Fibroblast of peridontal ligament (primary cell): ENCODE results near the gene STEAP2.
A peak's percentile ranks its signal among the peaks of the same experiment; 100 is the strongest.
"Not testable (repeated sequence)": the region's sequence is repeated elsewhere in the genome, so short reads cannot be mapped to it uniquely, and the experiment has no call there.

ENCODE experiments used
- DNase-seq: peaks from one replicate; pipeline ENCODE4 v3.0.0-alpha.2; 2010; ENCODE audit errors: extremely low read depth

Gene STEAP2

DNA sequence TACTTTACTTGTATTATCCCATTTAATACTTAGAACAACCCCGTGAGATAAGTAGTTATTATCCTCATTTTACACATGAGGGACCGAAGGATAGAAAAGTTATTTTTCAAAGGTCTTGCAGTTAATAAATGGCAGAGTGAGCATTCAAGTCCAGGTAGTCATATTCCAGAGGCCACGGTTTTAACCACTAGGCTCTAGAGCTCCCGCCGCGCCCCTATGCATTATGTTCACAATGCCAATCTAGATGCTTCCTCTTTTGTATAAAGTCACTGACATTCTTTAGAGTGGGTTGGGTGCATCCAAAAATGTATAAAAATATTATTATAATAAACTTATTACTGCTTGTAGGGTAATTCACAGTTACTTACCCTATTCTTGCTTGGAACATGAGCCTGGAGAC, 22.0 kb downstream of the STEAP2 start:
- no peak for DNase-seq

- no peak for DNase-seq
Measured at GRCh38 chr7:90236721-90237289, 25.3 kb downstream of the STEAP2 start.

DNA sequence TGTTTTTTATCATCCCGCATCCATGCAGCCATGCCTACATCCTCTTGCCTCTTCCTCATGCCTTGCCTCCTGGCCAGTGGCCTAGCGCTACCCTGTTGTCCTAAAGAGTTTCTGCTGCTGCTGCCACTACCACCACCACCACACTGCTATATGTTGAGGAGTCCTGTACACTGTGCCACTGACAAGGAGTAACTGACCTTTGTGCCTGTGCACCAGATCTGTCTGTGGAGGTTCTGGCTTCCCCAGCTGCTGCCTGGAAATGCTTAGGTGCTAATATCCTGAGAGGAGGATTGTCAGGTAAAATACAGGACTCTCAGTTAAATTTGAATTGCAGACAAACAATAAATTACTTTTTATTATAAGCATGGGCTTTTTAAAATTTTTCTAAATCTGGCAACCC, 26.5 kb downstream of the STEAP2 start:
- DNase-seq = no peak

DNA sequence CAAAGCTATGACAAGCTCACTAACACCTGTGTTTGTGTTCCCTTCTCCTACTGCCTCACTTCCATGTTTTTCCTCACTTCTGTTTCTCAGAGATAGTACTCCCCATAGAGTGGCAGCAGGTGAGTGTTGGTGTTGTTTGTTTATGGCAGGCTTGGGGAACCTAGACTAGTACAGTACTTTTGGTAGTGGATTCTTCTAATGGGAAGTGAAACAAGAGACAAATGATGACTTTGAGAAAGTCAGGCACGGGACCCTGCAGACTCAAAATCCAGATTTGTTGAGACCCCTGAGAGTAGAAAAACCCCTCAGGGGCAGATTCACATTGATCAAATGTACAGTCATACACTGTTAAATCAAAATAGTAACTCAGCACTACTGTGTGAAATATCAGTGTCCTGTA, 27.0 kb downstream of the STEAP2 start:
- no peak for DNase-seq

DNA sequence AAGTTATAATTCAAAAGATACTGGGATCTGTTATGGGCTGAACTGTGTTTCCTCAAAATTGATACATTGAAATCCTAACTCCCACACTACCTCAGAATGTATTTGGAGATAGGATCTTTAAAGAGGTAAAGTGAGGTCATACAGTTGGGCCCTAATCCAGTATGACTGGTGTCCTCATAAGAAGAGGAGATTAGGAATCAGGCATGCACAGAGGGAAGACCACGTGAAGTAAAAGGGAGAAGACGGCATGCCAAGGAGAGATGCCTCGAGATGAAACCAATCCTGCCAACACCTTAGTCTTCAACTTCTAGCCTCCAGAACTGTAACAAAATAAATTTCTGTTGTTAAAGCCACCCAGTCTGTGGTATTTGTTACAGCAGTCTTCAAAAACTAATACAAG, 27.5 kb downstream of the STEAP2 start:
- DNase-seq = no peak

- no peak for DNase-seq
Measured at GRCh38 chr7:90239625-90240228, 28.2 kb downstream of the STEAP2 start.

DNA sequence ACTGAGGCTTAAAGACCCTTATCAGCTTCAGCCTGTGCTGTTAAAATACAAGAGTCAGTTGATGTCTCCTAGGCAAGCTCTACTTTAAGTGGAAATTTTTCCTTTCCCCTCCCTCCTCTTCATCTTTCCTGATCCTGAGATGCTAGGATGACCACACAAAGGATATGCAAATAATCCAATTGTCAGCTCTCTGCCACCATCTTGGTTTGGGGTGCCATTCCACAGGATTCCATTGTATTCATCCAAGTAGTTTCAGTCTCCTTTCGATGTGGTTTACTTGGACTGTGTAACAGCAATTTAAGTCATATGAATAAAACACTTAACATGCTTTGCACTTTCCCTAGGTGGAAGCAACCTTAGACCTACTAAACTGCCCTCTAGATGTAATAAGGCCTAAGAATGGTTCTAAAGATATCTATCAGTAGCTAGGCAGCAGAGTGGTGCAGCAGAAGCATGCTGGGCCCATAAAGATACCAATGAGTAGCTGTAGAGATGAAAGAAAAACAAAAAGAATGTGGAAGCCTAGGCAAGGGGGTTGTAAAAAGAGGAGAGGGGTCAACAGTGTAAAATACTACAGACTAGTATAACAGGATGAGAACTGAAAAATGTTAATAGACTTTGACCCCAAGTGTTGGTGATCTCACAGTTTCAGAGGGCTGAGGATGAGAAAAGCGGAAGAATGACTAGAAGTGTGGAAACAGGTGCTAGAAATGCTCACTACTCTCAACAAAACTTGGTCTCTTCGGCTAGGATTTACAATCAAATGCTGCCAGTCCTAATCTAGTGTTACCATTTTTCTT, 31.0 kb downstream of the STEAP2 start:
- DNase-seq = no peak

DNA sequence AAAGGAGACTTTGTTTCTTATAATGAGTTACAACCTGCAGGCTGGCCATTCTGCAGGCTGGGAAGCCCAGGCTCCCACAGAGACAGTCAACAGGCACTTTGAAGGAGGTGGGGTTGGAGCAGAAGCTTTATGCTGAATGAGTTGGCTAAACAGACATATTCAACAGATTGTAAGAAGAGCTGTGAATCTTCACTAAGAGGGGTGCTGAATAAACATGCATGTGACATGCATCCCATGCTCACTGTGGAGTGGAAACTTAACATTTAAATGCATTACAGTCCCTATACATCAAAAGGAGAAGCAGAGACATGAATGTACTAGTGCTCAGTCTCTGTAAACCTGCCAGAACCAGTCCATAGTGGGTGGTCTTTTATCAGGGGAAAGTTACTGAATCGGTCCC, 32.0 kb downstream of the STEAP2 start:
- DNase-seq = no peak

- DNase-seq = no peak
Measured at GRCh38 chr7:90244565-90244908, 33.0 kb downstream of the STEAP2 start.

- DNase-seq = peak; percentile 86
Measured at GRCh38 chr7:90244909-90245851, 33.6 kb downstream of the STEAP2 start, which contains the start of gene CFAP69. CFAP69 (plus strand) TSS chr7:90245174; CDS start chr7:90245425, 251 bp downstream.

- peak; percentile 90 for DNase-seq
Measured at GRCh38 chr7:90246171-90246570, 34.6 kb downstream of the STEAP2 start.

DNA sequence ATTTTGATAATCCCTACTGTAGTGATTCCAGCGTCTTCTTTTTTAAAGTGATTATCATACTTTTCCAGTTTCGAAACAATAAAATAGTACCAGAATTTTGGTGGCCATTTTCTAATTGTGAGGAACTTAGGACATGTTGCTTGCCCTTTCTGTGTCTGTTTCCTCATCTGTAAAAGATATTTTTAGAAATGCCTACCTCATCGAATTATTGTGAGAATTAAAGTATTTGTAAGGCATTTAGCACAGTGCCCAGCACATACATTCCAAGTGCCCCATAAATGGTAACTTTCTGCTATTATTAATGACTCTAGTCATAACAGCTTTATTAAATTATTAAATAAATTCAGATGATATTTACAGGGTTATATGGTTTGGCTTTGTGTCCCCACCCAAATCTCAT, 37.2 kb downstream of the STEAP2 start:
- DNase-seq = no peak

GRCh38 chr7:90250601-90251303, 39.2 kb downstream of the STEAP2 start:
- peak; percentile 93 for DNase-seq

DNA sequence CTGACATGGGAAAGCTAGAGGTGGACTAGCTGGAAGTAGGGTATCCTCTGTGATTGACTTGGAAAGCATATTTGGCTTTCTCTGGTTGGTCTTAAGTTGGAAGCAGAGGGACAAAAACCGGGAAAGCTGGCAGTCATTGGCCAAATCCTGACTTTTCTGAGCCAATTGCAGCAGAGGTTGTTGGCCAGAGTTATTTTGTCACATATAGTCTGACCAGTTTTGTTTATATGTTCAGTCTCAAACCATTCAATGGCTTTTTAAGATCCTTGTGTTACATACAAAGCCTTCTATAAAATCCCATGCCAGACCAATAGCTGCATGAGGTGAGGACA, 39.7 kb downstream of the STEAP2 start:
- DNase-seq = peak; percentile 71

DNA sequence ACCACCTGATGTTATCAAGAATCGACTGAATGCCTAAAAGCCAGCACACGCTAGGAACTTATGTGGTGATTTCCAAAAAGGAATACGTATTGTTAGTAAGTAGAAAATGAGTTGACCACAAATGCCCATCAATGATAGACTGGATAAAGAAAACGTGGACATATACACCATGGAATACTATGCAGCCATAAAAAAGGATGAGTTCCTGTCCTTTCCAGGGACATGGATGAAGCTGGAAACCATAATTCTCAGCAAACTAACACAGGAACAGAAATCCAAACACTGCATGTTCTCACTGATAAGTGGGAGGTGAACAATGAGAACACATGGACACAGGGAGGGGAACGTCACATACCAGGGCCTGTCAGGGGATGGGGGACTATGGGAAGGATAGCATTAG, 44.5 kb downstream of the STEAP2 start:
- DNase-seq = not testable (repeated sequence)

DNA sequence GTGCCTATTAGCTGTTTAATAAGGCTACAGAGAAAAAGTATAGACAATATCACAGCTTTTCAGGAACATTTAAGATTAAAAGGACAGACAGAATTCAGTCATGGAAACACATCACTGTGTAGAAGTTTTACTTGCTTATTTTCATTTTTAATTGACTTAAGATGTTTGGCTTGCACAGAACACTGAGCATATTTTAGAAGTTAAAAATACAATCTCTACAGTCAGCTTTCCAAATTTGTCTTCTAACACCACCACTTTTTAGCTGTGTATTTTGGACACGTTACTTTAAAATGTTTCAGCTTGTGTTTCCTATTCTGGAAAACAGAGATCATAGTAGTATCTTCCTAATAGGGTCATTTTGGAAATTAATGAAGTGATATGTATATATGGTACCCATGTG, 45.2 kb downstream of the STEAP2 start:
- peak; percentile 71 for DNase-seq

GRCh38 chr7:90261441-90261840, 49.9 kb downstream of the STEAP2 start:
- DNase-seq = no peak

- peak; percentile 78 for DNase-seq
Measured at GRCh38 chr7:90262438-90262837, 50.9 kb downstream of the STEAP2 start.

DNA sequence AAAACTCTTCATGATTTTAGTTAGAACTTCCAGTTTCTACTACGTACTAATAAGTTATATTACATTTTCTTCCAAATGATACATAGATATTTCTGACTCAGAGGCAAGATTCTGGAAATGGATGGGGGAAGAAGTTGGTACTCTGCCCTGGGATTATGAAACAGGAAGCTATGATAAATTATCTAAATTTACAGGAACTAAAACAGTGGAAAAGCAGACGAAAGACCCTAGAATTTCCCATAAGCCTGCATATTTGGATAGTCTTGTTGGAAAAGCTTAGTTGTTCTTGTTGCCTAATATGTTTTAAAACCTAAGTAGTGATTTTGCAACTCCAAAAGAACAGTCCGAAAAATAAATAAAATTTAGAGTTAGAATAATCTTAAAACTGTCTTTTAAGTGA, 55.3 kb downstream of the STEAP2 start:
- DNase-seq = peak; percentile 92

GRCh38 chr7:90267263-90267858, 55.8 kb downstream of the STEAP2 start:
- no peak for DNase-seq

- no peak for DNase-seq
Measured at GRCh38 chr7:90269163-90269562, 57.6 kb downstream of the STEAP2 start.
